HEK293 (cell line): ENCODE results near the gene ENOSF1.

Experiments
- CTCF ChIA-PET: fragments of 350-600 bp; formaldehyde crosslinking; extraction: SDS; loops from one replicate; lab custom pipeline; 2021; ENCODE audit warnings: antibody characterized with exemption; lab: Yijun Ruan, JAX
- POLR2A ChIA-PET: fragments of 300-600 bp; formaldehyde crosslinking; extraction: SDS; loops from one replicate; lab custom pipeline; 2020; ENCODE audit warnings: antibody characterized with exemption, inconsistent platforms; lab: Yijun Ruan, JAX
- H3K27ac ChIP-seq: fragments of 200-500 bp; sonication (Bioruptor generic); 2 replicates; pipeline ENCODE4 v1.5.1; 2014; ENCODE audit warnings: low read depth, low read length, control low read depth, inconsistent platforms; ENCODE audit errors: extremely low read depth
- H3K36me3 ChIP-seq, 2 experiments: fragments of 200-500 bp in 1 of 2; sonication (Bioruptor generic) in 1 of 2; 1 replicate in 1 of 2; 2 replicates in 1 of 2; pipeline ENCODE4 v1.5.1; 2014 to 2017; ENCODE audit warnings: inconsistent platforms in 2 of 2, low read length in 2 of 2; ENCODE audit not compliant: control insufficient read depth in 2 of 2, insufficient read depth in 1 of 2
- H3K4me1 ChIP-seq: fragments of 200-500 bp; sonication (Bioruptor generic); 2 replicates; pipeline ENCODE4 v1.5.1; 2014; ENCODE audit warnings: mild to moderate bottlenecking, low read length, inconsistent platforms; ENCODE audit not compliant: control insufficient read depth, insufficient read depth
- H3K4me3 ChIP-seq: 2 replicates; pipeline ENCODE4 v1.5.1; 2011; ENCODE audit warnings: low read depth, mild to moderate bottlenecking, control low read depth, low read length, moderate library complexity
- H3K9me3 ChIP-seq: fragments of 200-500 bp; sonication (Bioruptor generic); 2 replicates; pipeline ENCODE4 v1.5.1; 2014; ENCODE audit warnings: low read depth, low read length, inconsistent platforms; ENCODE audit not compliant: control insufficient read depth, insufficient read depth
- GLIS1 ChIP-seq: fragments of 450-650 bp; formaldehyde crosslinking; IDR thresholded peaks from 2 replicates; pipeline ENCODE4 v1.5.1; 2016; ENCODE audit warnings: missing biosample characterization, missing genetic modification characterization
- KLF9 ChIP-seq: fragments of 450-650 bp; formaldehyde crosslinking; IDR thresholded peaks from 2 replicates; pipeline ENCODE4 v1.5.1; 2016; ENCODE audit warnings: missing biosample characterization, missing genetic modification characterization, low read depth
- SCRT2 ChIP-seq: fragments of 450-650 bp; formaldehyde crosslinking; IDR thresholded peaks from 2 replicates; pipeline ENCODE4 v1.5.1; 2016; ENCODE audit warnings: missing biosample characterization, missing genetic modification characterization
- ZBTB17 ChIP-seq: fragments of 450-650 bp; formaldehyde crosslinking; IDR thresholded peaks from 2 replicates; pipeline ENCODE4 v1.5.1; 2016; ENCODE audit warnings: missing biosample characterization, missing genetic modification characterization
- ZBTB20 ChIP-seq: fragments of 450-650 bp; formaldehyde crosslinking; IDR thresholded peaks from 2 replicates; pipeline ENCODE4 v1.5.1; 2016; ENCODE audit warnings: missing biosample characterization, missing genetic modification characterization
- ZFP41 ChIP-seq: fragments of 450-650 bp; formaldehyde crosslinking; IDR thresholded peaks from 2 replicates; pipeline ENCODE4 v1.5.1; 2016; ENCODE audit warnings: missing biosample characterization, missing genetic modification characterization, borderline replicate concordance
- ZIC2 ChIP-seq: fragments of 450-650 bp; formaldehyde crosslinking; IDR thresholded peaks from 2 replicates; pipeline ENCODE4 v1.5.1; 2016; ENCODE audit warnings: missing biosample characterization, missing genetic modification characterization
- ZNF10 ChIP-seq: fragments of 450-650 bp; formaldehyde crosslinking; IDR thresholded peaks from 2 replicates; pipeline ENCODE4 v1.5.1; 2017; ENCODE audit warnings: missing biosample characterization, missing genetic modification characterization
- ZNF2 ChIP-seq: fragments of 450-650 bp; formaldehyde crosslinking; IDR thresholded peaks from 2 replicates; pipeline ENCODE4 v1.5.1; 2016; ENCODE audit warnings: missing biosample characterization, missing genetic modification characterization
- ZNF292 ChIP-seq: fragments of 450-650 bp; formaldehyde crosslinking; IDR thresholded peaks from 2 replicates; pipeline ENCODE4 v1.5.1; 2016; ENCODE audit warnings: low read depth, missing biosample characterization, missing genetic modification characterization, borderline replicate concordance
- ZNF501 ChIP-seq: fragments of 450-650 bp; formaldehyde crosslinking; IDR thresholded peaks from 2 replicates; pipeline ENCODE4 v1.5.1; 2016; ENCODE audit warnings: missing biosample characterization, missing genetic modification characterization
- ZNF76 ChIP-seq: fragments of 450-650 bp; formaldehyde crosslinking; IDR thresholded peaks from 2 replicates; pipeline ENCODE4; 2016; ENCODE audit warnings: low read depth, missing biosample characterization, missing genetic modification characterization, borderline replicate concordance
- ZNF791 ChIP-seq: fragments of 450-650 bp; formaldehyde crosslinking; IDR thresholded peaks from 2 replicates; pipeline ENCODE4 v1.5.1; 2016; ENCODE audit warnings: missing biosample characterization, missing genetic modification characterization
- TF ChIP-seq, protein P1 (sequence below): fragments of 450-650 bp; formaldehyde crosslinking; IDR thresholded peaks from 2 replicates; pipeline ENCODE4 v1.5.1; 2017; ENCODE audit warnings: missing biosample characterization, mild to moderate bottlenecking, missing genetic modification characterization, moderate library complexity
- TF ChIP-seq, protein P2 (sequence below): fragments of 450-650 bp; formaldehyde crosslinking; IDR thresholded peaks from 2 replicates; pipeline ENCODE4 v1.5.1; 2016; ENCODE audit warnings: missing biosample characterization, missing genetic modification characterization
- TF ChIP-seq, protein P3 (sequence below): fragments of 450-650 bp; formaldehyde crosslinking; IDR thresholded peaks from 2 replicates; pipeline ENCODE4 v1.5.1; 2017; ENCODE audit warnings: missing biosample characterization, missing genetic modification characterization
- TF ChIP-seq, protein P4 (sequence below): fragments of 450-650 bp; formaldehyde crosslinking; IDR thresholded peaks from 2 replicates; pipeline ENCODE4 v1.5.1; 2016; ENCODE audit warnings: missing biosample characterization, missing genetic modification characterization

Gene ENOSF1

DNA sequence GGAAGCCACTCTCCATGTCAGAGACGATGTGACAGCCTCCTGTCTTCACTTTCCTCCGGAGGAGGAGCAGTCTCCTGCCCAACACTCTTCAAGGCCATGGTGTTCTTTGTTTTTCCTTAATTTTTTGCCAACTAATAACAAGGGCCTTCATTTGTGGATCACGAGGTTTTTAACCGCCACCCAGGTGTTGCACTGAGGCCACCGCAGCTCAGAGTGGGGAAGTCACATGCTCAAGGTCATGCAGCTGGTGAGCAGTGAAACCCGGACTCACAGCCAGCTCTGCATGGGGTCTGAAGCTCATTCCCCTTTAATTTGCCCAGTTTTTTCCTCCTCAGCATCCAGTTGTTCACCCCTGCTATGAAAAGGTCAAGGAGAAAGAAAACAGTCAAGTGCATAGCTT is 19.6 kb downstream of the ENOSF1 start:
- peak overlapping the region; percentile 24; the same call in 1 of the 2 replicates for H3K27ac ChIP-seq
- no peak overlapping the region for H3K4me3 ChIP-seq
- TF ChIP-seq ZFP41, result no peak
- TF ChIP-seq KLF9, result no peak
- TF ChIP-seq, protein P1, sequence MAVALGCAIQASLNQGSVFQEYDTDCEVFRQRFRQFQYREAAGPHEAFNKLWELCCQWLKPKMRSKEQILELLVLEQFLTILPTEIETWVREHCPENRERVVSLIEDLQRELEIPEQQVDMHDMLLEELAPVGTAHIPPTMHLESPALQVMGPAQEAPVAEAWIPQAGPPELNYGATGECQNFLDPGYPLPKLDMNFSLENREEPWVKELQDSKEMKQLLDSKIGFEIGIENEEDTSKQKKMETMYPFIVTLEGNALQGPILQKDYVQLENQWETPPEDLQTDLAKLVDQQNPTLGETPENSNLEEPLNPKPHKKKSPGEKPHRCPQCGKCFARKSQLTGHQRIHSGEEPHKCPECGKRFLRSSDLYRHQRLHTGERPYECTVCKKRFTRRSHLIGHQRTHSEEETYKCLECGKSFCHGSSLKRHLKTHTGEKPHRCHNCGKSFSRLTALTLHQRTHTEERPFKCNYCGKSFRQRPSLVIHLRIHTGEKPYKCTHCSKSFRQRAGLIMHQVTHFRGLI (tag by site-specific recombination), result no peak
- no peak for TF ChIP-seq ZNF2 (tag by site-specific recombination)
- TF ChIP-seq ZNF292 (tag by site-specific recombination), result no peak
- TF ChIP-seq, protein P2, sequence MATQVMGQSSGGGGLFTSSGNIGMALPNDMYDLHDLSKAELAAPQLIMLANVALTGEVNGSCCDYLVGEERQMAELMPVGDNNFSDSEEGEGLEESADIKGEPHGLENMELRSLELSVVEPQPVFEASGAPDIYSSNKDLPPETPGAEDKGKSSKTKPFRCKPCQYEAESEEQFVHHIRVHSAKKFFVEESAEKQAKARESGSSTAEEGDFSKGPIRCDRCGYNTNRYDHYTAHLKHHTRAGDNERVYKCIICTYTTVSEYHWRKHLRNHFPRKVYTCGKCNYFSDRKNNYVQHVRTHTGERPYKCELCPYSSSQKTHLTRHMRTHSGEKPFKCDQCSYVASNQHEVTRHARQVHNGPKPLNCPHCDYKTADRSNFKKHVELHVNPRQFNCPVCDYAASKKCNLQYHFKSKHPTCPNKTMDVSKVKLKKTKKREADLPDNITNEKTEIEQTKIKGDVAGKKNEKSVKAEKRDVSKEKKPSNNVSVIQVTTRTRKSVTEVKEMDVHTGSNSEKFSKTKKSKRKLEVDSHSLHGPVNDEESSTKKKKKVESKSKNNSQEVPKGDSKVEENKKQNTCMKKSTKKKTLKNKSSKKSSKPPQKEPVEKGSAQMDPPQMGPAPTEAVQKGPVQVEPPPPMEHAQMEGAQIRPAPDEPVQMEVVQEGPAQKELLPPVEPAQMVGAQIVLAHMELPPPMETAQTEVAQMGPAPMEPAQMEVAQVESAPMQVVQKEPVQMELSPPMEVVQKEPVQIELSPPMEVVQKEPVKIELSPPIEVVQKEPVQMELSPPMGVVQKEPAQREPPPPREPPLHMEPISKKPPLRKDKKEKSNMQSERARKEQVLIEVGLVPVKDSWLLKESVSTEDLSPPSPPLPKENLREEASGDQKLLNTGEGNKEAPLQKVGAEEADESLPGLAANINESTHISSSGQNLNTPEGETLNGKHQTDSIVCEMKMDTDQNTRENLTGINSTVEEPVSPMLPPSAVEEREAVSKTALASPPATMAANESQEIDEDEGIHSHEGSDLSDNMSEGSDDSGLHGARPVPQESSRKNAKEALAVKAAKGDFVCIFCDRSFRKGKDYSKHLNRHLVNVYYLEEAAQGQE (tag by site-specific recombination), result no peak
- TF ChIP-seq ZNF791 (tag by site-specific recombination), result no peak
- TF ChIP-seq, protein P3, sequence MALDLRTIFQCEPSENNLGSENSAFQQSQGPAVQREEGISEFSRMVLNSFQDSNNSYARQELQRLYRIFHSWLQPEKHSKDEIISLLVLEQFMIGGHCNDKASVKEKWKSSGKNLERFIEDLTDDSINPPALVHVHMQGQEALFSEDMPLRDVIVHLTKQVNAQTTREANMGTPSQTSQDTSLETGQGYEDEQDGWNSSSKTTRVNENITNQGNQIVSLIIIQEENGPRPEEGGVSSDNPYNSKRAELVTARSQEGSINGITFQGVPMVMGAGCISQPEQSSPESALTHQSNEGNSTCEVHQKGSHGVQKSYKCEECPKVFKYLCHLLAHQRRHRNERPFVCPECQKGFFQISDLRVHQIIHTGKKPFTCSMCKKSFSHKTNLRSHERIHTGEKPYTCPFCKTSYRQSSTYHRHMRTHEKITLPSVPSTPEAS, result no peak
- TF ChIP-seq GLIS1, result peak; percentile 36
- TF ChIP-seq ZIC2 (tag by site-specific recombination), result peak; percentile 38
- TF ChIP-seq SCRT2, result no peak
- TF ChIP-seq, protein P4, sequence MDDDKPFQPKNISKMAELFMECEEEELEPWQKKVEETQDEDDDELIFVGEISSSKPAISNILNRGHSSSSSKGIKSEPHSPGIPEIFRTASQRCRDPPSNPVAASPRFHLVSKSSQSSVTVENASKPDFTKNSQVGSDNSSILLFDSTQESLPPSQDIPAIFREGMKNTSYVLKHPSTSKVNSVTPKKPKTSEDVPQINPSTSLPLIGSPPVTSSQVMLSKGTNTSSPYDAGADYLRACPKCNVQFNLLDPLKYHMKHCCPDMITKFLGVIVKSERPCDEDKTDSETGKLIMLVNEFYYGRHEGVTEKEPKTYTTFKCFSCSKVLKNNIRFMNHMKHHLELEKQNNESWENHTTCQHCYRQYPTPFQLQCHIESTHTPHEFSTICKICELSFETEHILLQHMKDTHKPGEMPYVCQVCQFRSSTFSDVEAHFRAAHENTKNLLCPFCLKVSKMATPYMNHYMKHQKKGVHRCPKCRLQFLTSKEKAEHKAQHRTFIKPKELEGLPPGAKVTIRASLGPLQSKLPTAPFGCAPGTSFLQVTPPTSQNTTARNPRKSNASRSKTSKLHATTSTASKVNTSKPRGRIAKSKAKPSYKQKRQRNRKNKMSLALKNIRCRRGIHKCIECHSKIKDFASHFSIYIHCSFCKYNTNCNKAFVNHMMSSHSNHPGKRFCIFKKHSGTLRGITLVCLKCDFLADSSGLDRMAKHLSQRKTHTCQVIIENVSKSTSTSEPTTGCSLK, result no peak
- TF ChIP-seq, all 188 proteins: peak for 2
- H3K4me1 ChIP-seq, result no peaks in the 10 kb centered on the region
- H3K36me3 ChIP-seq, result peaks cover 26 to 40% of the 10 kb centered on the region in 2 experiments; a peak in 2 of 3 replicates
- ChIA-PET CTCF (interaction anchor here (0.7 to 1.5 kb wide), 3 partner anchors 12 to 477 kb away, joined by 3 to 4 read pairs (median 4); no protein-coding TSS in a partner anchor), POLR2A (interaction anchor here (1.4 kb wide), 1 partner anchor 17 kb away, joined by 4 read pairs; no protein-coding TSS in a partner anchor)
- H3K9me3 ChIP-seq, result no peaks in the 10 kb centered on the region

DNA sequence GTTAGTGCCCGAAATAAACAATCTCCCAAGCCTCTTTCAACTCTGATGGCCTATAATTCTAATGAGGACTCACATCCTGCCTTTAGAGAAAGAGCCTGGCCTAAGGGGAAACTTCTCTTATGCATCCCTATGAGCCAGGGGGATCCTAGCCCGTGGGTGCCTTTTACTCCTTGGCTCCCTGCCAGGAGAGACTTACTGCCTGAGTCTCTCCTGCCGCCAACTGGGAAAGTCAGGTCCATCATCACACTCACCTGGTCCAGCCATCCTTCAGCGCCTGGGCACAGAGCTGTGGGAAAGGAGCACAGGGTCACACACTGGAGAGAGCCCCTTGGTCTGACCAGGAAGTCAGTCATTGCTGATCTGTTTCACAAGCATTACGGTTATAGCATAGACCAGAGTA is 24.1 kb downstream of the ENOSF1 start:
- Histone ChIP-seq H3K9me3 (no peaks in the 10 kb centered on the region), H3K4me1 (no peaks in the 10 kb centered on the region), H3K27ac (no peak overlapping the region), H3K36me3 (peaks cover 13 to 48% of the 10 kb centered on the region in 2 experiments; a peak in 2 of 3 replicates), H3K4me3 (no peak overlapping the region)
- TF ChIP-seq ZNF501 (no peak), ZBTB20 (tag by site-specific recombination) (no peak), ZBTB17 (tag by site-specific recombination) (no peak), ZNF10 (tag by site-specific recombination) (no peak), ZNF76 (no peak)
- ChIA-PET POLR2A (interaction anchor here (0.8 to 0.9 kb wide), 2 partner anchors 11 to 18 kb away, joined by 3 read pairs; no protein-coding TSS in a partner anchor), CTCF (no interaction called here)
